Breast epithelium (tissue), 3 donors: Measurements from ENCODE around the gene SNX27.

Experiments
- CTCF ChIP-seq, 3 donors: fragments of 450-650 bp; IDR thresholded peaks; one replicate each; pipeline ENCODE4 v1.5.1; 2016 to 2017; ENCODE audit warnings: antibody characterized with exemption in 3 of 3, mild to moderate bottlenecking in 3 of 3, moderate library complexity in 3 of 3
- POLR2A ChIP-seq: fragments of 450-650 bp; IDR thresholded peaks from one replicate; pipeline ENCODE4 v1.6.1; 2016; ENCODE audit warnings: antibody characterized with exemption, mild to moderate bottlenecking, moderate library complexity
- POLR2AphosphoS5 ChIP-seq, 3 donors: sonication (generic); formaldehyde crosslinking; IDR thresholded peaks; one replicate each; pipeline ENCODE4 v1.6.1; 2017; ENCODE audit warnings: antibody characterized with exemption in 3 of 3

- TF ChIP-seq CTCF (IDR thresholded peaks at IDR 0.05) = no peak
- TF ChIP-seq POLR2AphosphoS5 (IDR thresholded peaks at IDR 0.05) = no peak
- no peak for TF ChIP-seq POLR2A
Measured at GRCh38 chr1:151619489-151620093, 7.7 kb downstream of the SNX27 start.
